ENCODE measurements around the gene LAMC1.

The LAMC1 gene

DNA sequence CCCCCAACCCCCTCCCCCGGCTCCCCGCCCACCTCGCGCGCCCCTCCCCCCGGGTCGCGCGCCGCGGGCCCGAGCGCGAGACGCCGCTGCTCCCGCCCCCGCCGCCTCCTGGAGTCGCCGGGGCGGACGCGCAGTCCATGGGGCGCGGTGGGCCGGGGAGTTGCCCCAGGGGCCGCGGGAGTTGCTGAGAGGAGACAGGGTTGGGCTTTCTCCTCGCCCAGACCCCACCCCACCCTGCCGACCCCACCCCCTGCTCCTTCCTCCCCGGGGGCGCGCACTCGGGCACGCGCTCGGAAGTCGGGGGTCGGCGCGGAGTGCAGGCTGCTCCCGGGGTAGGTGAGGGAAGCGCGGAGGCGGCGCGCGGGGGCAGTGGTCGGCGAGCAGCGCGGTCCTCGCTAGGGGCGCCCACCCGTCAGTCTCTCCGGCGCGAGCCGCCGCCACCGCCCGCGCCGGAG lies at the start of gene LAMC1:
TSS of gene LAMC1 (plus strand) at position 275 of the 455 bp plus-strand sequence. CDS start 297 bp downstream, outside the sequence.
- DNase-seq (ENCODE audit: low read depth in 3 of 3): peak in 1 of 3 experiments; percentile 1

DNA sequence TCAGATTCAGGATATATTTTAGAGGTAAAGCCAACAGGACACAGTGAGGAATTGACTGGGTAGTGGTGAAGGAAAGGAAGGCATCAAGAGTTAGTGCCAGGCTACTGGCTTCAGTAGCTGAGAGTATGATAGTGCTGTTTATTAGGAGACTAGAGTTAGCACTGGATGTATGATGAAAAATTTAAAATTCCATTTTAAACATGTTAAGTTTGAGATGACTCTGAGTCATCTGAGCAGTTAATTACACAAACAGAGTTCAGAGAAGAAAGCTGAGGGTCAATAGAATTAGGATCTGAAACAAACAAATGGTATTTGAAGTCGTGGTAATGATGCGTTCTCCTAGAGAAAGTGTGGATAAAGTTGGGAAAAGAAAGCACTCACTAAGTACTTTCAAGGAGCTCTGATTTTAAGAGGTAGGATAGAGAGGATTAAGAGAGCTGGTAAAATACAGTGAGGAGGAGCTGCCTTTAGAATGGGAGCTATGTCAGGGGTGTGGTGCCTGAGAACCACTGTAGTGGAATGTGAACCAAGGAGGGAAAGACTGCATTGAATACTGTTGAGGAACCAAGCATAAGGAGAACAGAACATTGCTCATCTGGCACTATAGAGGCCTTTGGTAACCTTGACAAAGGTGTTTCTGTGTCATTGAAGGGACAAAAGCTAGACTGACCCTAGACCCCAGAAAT lies 48.6 kb upstream of the LAMC1 start:
- no peak for DNase-seq (ENCODE audit: low read depth in 3 of 3)

DNA sequence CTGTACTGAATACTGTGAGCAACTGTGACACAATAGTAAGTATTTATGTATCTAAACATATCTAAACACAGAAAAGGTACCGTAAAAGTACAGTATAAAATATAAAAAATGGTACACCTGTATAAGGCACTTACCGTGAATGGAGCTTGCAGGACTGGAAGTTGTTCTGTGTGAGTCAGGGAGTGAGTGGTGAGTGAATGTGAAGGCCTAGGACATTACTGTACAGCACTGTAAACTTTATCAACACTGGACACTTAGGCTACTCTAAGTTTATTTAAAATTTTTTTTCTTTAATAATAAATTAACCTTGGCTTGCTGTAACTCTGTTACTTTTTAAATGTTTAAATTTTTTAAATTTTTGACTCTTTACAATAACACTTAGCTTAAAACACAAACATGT lies 45.7 kb upstream of the LAMC1 start:
- DNase-seq (ENCODE audit: low read depth in 3 of 3): no peak

DNA sequence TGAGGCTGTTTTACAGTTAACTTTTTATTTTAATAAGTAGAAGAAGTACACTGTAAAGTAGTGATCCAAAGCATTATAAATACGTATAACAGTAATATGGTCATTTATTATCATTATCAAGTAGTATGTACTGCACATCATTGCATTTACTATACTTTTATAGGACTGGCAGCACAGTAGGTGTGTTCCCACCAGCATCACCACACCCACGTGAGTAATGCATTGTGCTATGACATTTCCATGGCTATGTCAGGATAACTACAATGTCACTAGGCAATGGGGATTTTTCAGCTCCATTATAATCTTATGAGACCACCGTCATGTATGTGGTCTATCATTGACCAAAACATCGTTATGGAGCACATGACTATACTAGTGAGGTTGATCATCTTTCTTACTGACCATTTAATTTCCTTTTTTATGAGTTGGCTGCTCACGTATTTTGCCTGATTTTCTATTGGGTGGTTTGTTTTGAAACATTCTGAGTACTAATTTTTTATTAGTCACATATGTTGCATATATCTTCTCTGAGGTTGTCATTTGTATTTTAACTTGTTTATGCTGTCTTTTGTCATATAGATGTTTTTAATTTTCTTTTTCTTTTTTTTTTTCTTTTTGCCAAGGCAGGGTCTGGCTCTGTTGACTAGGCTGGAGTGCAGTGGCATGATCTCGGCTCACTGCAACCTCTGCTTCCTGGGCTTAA lies 44.9 kb upstream of the LAMC1 start:
- no peak for DNase-seq (ENCODE audit: low read depth in 3 of 3)

DNA sequence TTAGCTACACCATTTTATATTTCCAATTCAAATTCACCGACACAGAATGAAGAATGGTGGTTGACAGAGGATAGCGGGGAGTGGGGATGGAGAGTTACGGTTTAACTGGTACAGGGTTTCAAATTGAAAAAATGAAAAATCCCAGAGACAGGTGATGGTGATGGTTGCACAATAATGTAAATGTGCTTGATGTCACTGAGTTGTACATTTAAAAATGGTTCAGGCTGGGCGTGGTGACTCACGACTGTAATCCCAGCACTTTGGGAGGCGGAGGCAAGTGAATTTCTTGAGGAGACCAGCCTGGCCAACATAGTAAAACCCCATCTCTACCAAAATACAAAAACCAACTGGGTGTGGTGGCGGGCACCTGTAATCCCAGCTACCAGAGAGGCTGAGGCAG lies 39.1 kb upstream of the LAMC1 start:
- DNase-seq (ENCODE audit: low read depth in 3 of 3): no peak

DNA sequence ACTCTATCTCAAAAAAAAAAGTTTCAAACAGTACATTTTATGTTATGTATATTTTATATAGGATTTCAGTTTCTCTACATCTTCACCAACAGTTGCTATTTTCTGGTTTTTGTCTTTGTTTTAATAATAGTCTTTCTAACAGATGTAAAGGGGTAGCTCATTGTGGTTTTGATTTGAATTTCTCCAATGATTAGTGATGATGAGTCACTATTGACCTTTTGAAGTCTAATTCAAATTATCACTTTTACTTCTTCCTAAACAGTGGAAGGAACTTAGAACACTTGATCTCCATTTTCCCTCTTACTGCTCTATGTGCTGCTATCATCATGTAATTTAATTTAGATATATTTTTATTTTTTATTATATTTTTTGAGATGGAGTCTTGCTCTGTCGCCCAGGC lies 38.6 kb upstream of the LAMC1 start:
- no peak for DNase-seq (ENCODE audit: low read depth in 3 of 3)

DNA sequence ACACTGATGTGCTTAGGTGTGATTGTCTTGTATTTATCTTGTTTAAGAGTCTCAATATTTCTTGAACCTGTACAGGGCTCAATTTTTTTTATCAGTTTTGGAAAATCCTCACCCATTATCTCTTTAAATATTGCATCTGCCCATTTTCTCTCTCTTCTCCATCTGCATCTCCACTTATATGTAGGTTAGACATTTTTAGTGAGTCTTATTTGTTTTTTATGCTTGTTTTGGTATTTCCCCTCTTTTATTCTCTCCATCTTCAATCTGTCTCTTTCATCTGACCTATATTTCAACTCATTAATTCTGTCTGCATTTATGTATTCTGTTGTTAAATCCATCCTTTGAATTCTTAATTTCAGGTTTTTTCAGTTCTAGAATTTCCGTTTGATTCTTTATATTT lies 37.3 kb upstream of the LAMC1 start:
- DNase-seq (ENCODE audit: low read depth in 3 of 3): no peak

DNA sequence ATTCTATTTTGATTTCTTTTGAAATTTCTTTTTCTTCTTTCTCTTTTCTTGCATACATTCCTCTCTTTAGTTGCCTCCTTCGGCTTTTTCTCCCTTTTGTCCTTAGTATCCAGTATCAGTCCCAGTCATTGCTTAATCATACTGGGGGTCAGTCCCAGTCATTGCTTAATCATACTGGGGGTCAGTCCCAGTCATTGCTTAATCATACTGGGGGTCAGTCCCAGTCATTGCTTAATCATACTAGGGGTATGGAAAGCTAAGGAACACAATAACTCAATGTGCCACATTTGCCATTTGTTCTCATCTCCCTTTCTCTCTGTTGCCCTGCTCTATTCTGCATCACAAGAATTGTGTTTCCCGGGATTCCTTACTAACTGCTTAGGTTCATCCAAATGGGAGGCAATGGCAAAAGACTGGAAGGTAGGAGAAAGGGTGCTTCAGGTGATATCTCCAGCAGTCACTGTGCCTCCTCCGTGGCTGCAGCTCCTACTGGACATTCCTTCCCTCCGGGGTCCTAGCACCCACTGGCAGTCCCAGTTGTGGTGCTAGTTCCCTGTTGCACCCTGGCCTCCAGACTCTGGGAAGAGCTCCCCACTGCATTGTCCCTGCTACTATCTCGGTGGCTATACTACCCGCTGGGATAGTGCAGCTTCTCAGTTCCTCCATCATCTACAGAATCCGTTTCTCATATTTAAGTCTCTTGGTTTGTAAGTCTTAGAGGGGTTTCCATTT lies 32.6 kb upstream of the LAMC1 start:
- no peak for DNase-seq (ENCODE audit: low read depth in 3 of 3)

DNA sequence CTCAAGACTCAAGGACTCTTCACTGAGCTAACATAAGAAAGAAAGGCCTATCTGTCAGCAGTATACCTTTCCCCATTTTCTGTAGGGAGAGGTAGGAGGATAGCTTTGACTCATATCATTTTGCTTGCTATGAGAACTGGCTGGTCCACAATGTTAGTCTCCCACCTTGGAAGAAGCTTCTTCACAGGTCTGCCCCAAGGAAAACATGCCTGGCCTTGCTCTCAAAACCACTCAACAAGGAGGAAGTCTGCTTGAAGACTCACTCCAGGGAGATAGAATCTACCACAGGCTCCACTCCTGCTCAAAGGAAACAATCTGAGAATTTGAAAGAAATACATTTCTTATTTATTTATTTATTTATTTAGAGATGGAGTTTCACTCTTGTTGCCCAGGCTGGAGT lies 29.5 kb upstream of the LAMC1 start:
- DNase-seq (ENCODE audit: low read depth in 3 of 3): no peak

DNA sequence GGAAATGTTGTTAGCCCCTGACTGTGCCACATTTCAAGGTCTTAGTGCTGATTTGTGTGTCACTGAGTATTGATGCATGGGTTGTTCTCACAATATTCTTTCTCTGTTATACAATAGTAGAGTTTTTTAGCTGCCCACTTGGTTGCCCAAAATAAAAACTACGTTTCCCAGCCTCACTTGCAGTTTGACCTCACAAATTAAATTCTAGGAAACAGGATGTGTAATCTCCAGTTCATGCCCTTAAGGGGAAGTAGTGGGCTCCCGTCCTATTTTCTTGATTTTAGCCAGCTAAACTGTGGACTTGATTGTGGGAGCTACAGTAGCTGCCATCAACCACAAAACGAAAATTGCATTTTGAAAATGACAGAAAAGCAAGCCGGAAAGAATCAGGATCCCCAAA lies 27.3 kb upstream of the LAMC1 start:
- no peak for DNase-seq (ENCODE audit: low read depth in 3 of 3)

DNA sequence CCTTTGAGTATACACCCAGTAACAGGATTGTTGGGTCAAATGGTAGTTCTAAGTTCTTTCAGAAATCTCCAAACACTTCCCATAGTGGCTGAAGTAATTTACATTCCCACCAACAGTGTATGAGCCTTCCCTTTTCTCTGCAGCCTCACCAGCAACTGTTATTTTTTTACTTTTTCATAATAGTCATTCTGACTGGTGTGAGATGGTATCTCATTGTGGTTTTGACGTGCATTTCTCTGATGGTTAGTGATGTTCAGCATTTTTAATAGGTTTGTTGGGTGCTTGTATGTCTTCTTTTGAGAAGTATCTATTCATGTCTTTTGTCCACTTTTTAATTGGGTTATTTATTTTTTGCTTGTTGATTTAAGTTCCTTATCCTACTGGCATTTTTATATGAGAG lies 26.4 kb upstream of the LAMC1 start:
- no peak for DNase-seq (ENCODE audit: low read depth in 3 of 3)

DNA sequence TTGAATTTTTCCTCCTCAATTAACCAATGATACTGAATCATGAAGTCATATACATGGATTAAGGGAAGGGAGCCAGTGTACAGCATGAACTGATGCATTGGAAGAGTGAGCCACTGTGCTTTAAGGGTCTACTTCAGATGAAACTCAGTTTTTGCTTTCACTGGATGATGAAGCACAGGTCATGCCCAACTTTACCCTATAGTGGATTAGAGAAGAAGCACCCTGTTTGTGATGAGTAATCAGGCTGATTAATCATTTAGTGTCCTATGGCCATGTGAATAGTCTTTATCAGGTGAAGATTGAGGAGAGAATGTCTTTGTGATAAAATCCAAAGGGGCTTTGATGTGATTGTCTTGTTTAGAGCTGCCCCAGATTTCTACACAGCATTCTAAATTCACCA lies 24.7 kb upstream of the LAMC1 start:
- no peak for DNase-seq (ENCODE audit: low read depth in 3 of 3)

DNA sequence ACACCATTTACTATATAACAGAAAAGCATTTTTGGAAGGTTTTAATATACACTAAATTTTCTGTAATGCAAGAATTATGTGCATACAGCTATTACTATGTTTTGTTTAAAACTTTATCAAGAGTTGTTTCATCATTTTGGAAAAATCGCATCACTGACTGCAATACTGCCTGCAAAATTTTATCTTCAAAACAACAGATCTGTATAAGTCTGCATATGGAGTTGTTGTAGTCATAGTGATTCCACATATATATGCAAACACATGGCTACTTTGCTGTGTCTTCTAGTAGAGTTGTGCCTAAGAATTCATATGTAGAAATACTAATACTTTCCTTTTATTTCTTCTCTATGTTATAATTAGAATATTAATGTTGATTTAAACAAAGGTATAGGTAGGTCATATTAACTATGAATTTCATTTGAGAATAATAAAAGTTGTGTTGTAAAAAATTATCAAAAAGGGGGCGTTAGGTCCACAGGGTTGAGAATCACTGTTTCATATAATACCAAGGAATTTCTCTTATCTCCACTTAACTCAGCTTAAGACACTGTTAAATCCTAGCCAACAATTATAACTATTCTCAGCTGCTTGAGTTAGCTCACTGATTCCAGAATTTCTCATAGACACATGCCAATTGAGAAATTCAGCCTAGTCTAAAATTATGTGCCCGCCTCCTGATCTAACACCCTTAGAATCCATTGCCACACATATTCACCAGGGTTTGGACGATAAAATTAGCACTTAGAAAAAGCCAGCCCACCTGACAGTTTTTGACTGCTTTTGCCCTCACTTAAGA lies 22.9 kb upstream of the LAMC1 start:
- DNase-seq (ENCODE audit: low read depth in 3 of 3): no peak

DNA sequence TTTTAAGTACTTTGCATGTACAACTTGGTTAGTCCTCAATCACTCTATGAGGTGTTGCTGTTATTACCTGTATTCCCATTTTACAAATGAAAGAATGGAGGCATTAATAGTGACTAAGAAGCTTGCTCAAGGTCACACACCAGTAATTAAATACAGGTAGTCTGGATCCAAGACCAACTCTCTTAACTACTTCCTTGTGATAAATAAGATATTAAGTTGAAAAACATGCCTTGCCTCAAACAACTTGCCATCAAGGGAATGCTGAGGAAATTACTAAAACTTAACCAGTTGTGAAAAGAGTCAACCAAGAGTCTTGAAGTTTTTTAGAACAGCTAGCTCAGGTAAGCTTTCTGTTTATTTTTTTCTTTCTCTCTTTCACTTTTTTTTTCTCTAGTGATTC lies 21.0 kb upstream of the LAMC1 start:
- no peak for DNase-seq (ENCODE audit: low read depth in 3 of 3)

DNA sequence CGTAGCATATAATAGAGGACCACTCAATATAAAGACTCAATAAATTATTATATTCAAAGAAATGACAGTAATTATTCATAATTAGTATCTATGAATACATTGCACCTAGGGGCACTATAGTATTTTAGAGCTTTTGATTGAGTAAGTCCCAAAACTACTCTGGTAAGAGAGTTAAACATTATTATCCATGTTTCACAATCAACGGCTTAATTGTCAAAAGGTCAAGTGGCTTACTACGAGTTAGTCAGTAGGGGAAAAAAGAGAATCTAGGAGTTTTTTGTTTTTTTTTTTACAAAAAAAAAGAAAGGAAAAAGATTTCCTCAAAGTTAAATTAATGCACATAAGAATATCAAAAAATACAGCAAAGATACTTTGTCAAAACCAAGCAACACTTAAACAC lies 20.4 kb upstream of the LAMC1 start:
- DNase-seq (ENCODE audit: low read depth in 3 of 3): no peak

DNA sequence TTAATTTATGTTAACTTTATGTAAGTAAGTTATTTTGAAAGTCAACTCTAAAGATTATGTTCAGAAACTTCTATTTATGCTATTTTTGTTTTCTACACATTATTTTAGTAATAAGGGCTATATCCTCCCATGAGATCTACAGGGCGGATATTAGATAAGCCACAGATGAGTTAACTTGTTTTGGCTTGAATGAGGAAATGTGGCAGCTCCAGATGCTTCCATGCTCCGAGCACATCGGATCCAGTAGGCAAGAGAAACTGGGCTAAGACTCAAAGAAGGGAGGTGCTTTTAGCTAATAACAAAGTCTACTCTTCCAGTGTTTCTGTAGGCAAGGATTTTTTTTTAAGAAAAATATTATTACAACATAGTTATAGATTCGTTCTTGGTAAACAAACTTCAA lies 20.0 kb upstream of the LAMC1 start:
- DNase-seq (ENCODE audit: low read depth in 3 of 3): no peak

DNA sequence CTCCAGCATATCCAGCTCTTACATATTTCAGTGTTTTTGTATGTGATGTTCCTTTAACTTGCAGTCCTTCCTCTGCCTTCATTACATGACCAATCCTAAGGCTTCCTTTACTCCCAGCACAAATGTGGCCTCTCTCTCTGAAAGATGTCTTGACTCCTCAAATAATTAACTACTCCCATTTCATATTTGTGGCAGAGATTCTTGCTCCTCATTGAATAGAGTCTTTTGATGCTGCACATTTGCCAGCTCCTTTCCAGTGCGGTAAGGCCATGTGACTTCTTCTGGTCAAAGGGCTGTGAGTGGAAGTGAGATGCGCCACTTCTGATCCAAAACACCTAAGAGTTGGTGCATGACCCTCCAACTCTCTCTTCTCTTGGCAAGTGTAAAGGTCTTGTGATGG lies 19.1 kb upstream of the LAMC1 start:
- DNase-seq (ENCODE audit: low read depth in 3 of 3): no peak

DNA sequence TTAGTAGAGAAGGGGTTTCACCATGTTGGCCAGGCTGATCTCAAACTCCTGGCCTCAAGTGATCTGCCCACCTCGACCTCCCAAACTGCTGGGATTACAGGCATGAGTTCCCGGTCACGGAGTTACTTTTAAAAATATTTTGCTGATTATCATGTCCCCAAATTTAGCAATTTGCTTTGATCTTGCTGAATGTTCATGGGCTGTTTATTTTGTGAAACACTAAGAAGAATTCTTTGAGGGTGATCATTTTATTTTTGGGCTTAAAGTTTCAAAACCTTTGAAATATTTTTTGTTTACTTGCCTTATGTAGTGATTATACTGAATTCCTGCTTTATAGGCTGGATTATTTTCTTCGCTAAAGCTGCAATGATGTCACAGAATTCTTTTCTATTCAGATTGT lies 11.4 kb upstream of the LAMC1 start:
- DNase-seq (ENCODE audit: low read depth in 3 of 3): no peak

DNA sequence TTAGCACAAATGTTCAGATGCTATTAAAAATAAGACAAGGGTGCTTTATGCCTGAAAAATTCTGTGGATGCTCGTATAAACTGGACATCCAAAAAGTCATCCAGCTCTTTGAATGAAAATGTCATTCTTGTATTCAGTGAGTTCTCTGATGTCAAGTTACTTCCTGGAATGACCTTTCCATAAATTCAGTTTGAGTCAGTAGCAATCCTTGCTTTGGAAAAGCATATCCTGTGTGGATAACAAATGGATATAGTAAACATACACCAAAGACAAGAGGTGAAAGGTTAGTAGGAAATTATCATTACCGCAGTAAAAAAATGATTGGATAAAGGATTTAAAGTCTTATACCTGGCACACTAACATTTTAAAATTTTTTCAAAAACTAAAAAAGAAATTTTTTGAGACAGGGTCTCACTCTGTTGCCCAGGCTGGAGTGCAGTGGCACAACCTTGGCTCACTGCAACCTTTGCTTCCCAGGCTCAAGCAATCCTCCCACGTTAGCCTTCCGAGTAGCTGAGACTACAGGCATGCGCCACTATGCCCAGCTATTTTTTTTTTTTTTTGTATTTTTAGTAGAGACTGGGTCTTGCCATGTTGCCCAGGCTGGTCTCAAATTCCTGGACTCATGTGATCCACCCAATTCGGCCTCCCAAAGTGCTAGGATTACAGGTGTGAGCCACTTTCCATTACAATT lies 10.8 kb upstream of the LAMC1 start:
- no peak for DNase-seq (ENCODE audit: low read depth in 3 of 3)

DNA sequence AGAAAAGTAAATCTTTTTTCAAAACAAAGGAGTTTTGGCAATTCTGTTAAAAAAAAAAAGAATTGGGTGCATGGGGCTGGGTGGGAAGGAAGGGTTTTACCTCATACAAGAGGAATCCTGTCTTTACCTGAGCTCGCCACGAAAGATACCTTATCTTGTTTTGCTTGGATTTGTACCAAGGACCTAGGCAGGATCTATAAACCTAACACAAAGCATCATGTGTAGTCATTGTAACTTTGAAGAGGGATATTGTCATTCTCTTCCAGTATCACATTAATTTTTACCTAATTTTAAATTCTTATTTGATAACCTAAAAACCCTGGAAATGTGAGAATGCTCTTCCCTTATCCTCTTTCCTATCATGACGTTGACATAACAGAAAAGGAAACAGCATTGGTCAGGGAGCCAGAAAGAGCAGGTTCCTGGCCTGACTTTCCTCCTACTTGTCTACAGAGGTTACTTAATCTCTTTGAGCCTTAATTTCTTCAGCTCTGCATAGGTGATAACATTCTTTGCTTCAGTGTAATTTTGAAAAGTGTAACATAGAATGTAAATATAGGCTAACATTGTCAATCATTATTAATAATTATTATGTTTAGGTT lies 4.0 kb upstream of the LAMC1 start:
- no peak for DNase-seq (ENCODE audit: low read depth in 3 of 3)

DNA sequence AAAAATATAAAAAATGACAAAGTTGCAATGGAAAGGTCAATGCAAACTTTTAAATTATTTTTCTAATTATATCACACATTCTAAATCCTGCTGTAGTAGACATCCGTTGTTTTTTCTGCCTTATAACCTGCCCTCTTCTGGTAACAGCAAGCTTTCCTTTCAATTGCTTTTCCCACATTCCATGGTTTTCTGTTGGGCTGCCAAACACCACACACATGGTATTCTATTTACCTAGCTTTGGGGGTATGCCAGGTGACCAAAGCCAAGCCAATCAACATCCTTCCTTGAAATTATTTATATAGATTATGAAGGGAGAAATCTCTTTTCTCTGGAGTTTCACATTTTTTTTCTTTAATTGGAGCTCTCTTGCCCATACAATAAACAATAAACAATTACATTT lies 3.4 kb upstream of the LAMC1 start:
- DNase-seq (ENCODE audit: low read depth in 3 of 3): no peak

All from stimulated activated CD4-positive, alpha-beta T cell treated with anti-CD3 and anti-CD28 coated beads, TNF-alpha, amount 100 ng/mL, for 24 hours (primary cell).